K562 (cell line): ENCODE measurements around the gene CLIC1. TPM values are rescaled to one million over a fixed set of nuclear protein-coding genes. Genes with fewer than 3 reads are reported as not detected.

ENCODE experiments used
- BACH1 ChIP-seq: fragments of 200-800 bp; sonication (Bioruptor generic); IDR thresholded peaks from 2 replicates; pipeline ENCODE4 v1.6.1; 2016; ENCODE audit warnings: missing genetic modification characterization, missing compliant biosample characterization
- CCAR2 ChIP-seq: fragments of 200-400 bp; formaldehyde crosslinking; IDR thresholded peaks from 2 replicates; pipeline ENCODE4 v1.6.1; 2017; ENCODE audit warnings: mild to moderate bottlenecking, low read depth, low read length
- FOXA3 ChIP-seq, 2 experiments: fragments of 450-650 bp in 1 of 2; sonication (generic) in 1 of 2; formaldehyde crosslinking; IDR thresholded peaks in 1 of 2; conservative IDR thresholded peaks in 1 of 2; 2 replicates each; pipeline versions ENCODE4 v1.4.0 to v1.8.0; 2020 to 2022; ENCODE audit warnings: mild to moderate bottlenecking in 2 of 2, missing genetic modification reagents in 1 of 2
- FOXJ2 ChIP-seq: fragments of 200-800 bp; sonication (Bioruptor generic); IDR thresholded peaks from 2 replicates; pipeline ENCODE4 v1.6.1; 2016; ENCODE audit warnings: missing genetic modification characterization, missing compliant biosample characterization
- HES1 ChIP-seq: fragments of 450-650 bp; IDR thresholded peaks from 2 replicates; pipeline ENCODE4 v1.6.1; 2016; ENCODE audit warnings: low read depth, mild to moderate bottlenecking, moderate library complexity
- MIER1 ChIP-seq: fragments of 450-650 bp; IDR thresholded peaks from 2 replicates; pipeline ENCODE4 v1.6.1; 2016; ENCODE audit warnings: antibody characterized with exemption, mild to moderate bottlenecking, low read depth
- MLLT1 ChIP-seq, 2 experiments: fragments of 450-650 bp; IDR thresholded peaks; 2 replicates each; pipeline ENCODE4 v1.6.1; 2016
- NR2F6 ChIP-seq: fragments of 450-650 bp; formaldehyde crosslinking; IDR thresholded peaks from 2 replicates; pipeline ENCODE4 v1.4.0; 2020; ENCODE audit warnings: mild to moderate bottlenecking
- RBM25 ChIP-seq: fragments of 200-400 bp; formaldehyde crosslinking; IDR thresholded peaks from 2 replicates; pipeline ENCODE4 v1.6.1; 2018; ENCODE audit warnings: low read length, low read depth, moderate library complexity; ENCODE audit not compliant: severe bottlenecking
- TSHZ1 ChIP-seq: fragments of 250-450 bp; sonication (Bioruptor Pico); IDR thresholded peaks from 2 replicates; pipeline ENCODE4 v1.4.0; 2020; ENCODE audit warnings: mild to moderate bottlenecking, moderate library complexity
- ZSCAN32 ChIP-seq: fragments of 450-650 bp; formaldehyde crosslinking; IDR thresholded peaks from 2 replicates; pipeline ENCODE4 v1.4.0; 2020; ENCODE audit warnings: mild to moderate bottlenecking, moderate library complexity
- polyA plus RNA-seq, 8 experiments: library from polyadenylated mRNA; depleted of rRNA in 4 of 8; stranded (reverse) in 5 of 8; unstranded in 3 of 8; fragments of >200 nt; fragmentation: Nextera tagmentation in 2 of 8; fragmentation: Illumina TruSeq in 1 of 8; extraction: Ambion mirVana in 2 of 8; extraction: Trizol in 1 of 8; gene quantifications; 2 replicates each; pipeline versions ENCODE4 v1.2.1 to v1.2.3, GENCODE V29; 2011 to 2014; ENCODE audit warnings: inconsistent platforms in 1 of 8, missing spikeins in 1 of 8
- total RNA-seq, 7 experiments: library from RNA; depleted of rRNA in 6 of 7; stranded (reverse); fragments of >200 nt in 6 of 7; fragmentation: Illumina TruSeq in 2 of 7; extraction: Trizol in 2 of 7; gene quantifications; 2 replicates each; pipeline versions ENCODE4 v1.2.1 to v1.2.3, GENCODE V29; 2011 to 2021; ENCODE audit warnings: low replicate concordance in 1 of 7
- TF ChIP-seq, protein P1 (sequence below): IDR thresholded peaks from 2 replicates; pipeline ENCODE4 v1.6.1; 2011; ENCODE audit warnings: borderline replicate concordance, low read depth, mild to moderate bottlenecking, moderate library complexity, low read length; ENCODE audit not compliant: insufficient read depth, poor library complexity, severe bottlenecking
- TF ChIP-seq, protein P2 (sequence below), 2 experiments: IDR thresholded peaks in 1 of 2; conservative IDR thresholded peaks in 1 of 2; 2 replicates each; pipeline ENCODE4 v1.6.1; 2016; ENCODE audit warnings: low read depth in 2 of 2, mild to moderate bottlenecking in 1 of 2, missing compliant biosample characterization in 1 of 2, missing genetic modification characterization in 1 of 2, moderate library complexity in 1 of 2

CLIC1 gene
- total and polyA plus RNA-seq, 9 of the 15 experiments (the other 6 are each of a cell fraction or from before 2014, with no cell fraction given), result 1,267 to 2,419 (median 1,808) TPM

DNA sequence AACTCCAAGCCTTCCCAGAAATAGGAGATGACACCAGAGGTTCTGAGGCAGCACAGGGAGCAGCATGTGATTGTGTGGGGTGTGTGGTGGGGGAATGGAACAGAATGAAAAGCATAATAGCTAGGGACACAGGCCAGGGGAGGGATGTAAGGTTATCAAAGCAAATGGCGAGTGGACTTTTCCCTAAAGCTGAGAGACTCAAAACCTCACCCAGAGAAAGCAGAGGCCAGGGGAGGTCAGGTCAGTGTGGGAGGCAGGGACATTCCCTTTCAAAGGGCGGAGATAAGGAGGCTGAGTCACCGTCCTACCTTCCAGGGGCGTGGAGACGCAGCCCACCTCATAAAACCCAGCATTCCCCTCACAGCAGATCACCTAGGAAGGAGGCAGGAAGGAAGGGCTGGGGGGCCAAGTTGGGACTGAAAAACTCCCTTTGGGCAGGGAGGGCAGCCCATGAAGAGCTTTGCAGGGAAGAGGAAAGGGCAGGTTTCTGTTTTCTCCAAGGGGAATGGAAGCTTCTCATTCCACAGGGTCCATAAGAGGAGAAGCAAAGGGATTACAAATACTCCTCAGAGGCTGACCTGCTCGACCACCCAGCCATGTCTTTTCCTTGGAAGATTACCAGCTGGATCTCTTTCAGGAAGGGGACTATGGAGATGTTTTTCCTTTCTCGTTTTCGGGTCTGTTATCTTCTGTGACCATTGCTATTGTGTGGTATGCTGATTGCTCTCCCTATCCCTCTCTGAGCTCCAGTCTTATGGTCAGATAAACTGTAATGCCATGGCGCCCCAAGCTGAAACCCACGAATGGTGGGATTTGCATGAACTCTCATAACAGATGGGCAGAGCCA is 45.9 kb downstream of the CLIC1 start (continued):
- TF ChIP-seq TSHZ1 (CRISPR knock-in tag), result no peak
- TF ChIP-seq BACH1 (tag), result no peak
- no peak for TF ChIP-seq CCAR2
- peak; percentile 12 to 79; a peak in 2 of 4 replicates for TF ChIP-seq MLLT1 (IDR thresholded peaks at IDR 0.05)
- TF ChIP-seq ZSCAN32, result no peak
- TF ChIP-seq, protein P1, sequence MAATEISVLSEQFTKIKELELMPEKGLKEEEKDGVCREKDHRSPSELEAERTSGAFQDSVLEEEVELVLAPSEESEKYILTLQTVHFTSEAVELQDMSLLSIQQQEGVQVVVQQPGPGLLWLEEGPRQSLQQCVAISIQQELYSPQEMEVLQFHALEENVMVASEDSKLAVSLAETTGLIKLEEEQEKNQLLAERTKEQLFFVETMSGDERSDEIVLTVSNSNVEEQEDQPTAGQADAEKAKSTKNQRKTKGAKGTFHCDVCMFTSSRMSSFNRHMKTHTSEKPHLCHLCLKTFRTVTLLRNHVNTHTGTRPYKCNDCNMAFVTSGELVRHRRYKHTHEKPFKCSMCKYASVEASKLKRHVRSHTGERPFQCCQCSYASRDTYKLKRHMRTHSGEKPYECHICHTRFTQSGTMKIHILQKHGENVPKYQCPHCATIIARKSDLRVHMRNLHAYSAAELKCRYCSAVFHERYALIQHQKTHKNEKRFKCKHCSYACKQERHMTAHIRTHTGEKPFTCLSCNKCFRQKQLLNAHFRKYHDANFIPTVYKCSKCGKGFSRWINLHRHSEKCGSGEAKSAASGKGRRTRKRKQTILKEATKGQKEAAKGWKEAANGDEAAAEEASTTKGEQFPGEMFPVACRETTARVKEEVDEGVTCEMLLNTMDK, result no peak
- TF ChIP-seq RBM25, result peak; percentile 89
- TF ChIP-seq MIER1, result peak; percentile 33; the same call in 1 of the 2 replicates
- 0 out of 4 replicates have a peak, but pooled peaks of 1 of the 2 experiments have one; percentile 34 for TF ChIP-seq FOXA3 (CRISPR knock-in tag; conservative IDR thresholded peaks at IDR 0.05 in 1 of 2, IDR thresholded peaks at IDR 0.05 in 1 of 2)
- TF ChIP-seq HES1, result peak; percentile 70
- TF ChIP-seq, protein P2, sequence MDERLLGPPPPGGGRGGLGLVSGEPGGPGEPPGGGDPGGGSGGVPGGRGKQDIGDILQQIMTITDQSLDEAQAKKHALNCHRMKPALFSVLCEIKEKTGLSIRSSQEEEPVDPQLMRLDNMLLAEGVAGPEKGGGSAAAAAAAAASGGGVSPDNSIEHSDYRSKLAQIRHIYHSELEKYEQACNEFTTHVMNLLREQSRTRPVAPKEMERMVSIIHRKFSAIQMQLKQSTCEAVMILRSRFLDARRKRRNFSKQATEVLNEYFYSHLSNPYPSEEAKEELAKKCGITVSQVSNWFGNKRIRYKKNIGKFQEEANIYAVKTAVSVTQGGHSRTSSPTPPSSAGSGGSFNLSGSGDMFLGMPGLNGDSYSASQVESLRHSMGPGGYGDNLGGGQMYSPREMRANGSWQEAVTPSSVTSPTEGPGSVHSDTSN (CRISPR knock-in tag; IDR thresholded peaks at IDR 0.05; ENCODE audit: low read depth), result no peak
- TF ChIP-seq, protein P2 (tag; conservative IDR thresholded peaks at IDR 0.05; ENCODE audit: low read depth), result 0 out of 2 replicates have a peak, but pooled peaks have one; percentile 28
- 0 out of 2 replicates have a peak, but pooled peaks have one; percentile 7 for TF ChIP-seq NR2F6 (CRISPR knock-in tag)
- no peak for TF ChIP-seq FOXJ2 (tag)
